HEK293T (cell line): ENCODE measurements around the gene EMX1.

Experiments used
- CTCF ChIA-PET: fragments of 350-600 bp; formaldehyde crosslinking; extraction: SDS; loops from one replicate; lab custom pipeline; 2021; ENCODE audit warnings: antibody characterized with exemption, inconsistent platforms; lab: Yijun Ruan, JAX
- POLR2A ChIA-PET: fragments of 350-600 bp; formaldehyde crosslinking; extraction: SDS; loops from one replicate; lab custom pipeline; 2020; ENCODE audit warnings: antibody characterized with exemption, inconsistent platforms; lab: Yijun Ruan, JAX
- DNase-seq: peaks from one replicate; pipeline ENCODE4 v3.0.0; 2012; ENCODE audit warnings: mixed read lengths; ENCODE audit errors: extremely low spot score
- ARNT ChIP-seq: fragments of 450-650 bp; IDR thresholded peaks from 2 replicates; pipeline ENCODE4 v1.6.1; 2017; ENCODE audit warnings: mild to moderate bottlenecking
- BHLHE40 ChIP-seq: fragments of 450-650 bp; IDR thresholded peaks from 2 replicates; pipeline ENCODE4 v1.6.1; 2016; ENCODE audit warnings: mild to moderate bottlenecking, moderate library complexity, borderline replicate concordance
- CTBP1 ChIP-seq: fragments of 450-650 bp; IDR thresholded peaks from 2 replicates; pipeline ENCODE4 v1.6.1; 2016; ENCODE audit warnings: borderline replicate concordance
- ELF4 ChIP-seq: fragments of 450-650 bp; IDR thresholded peaks from 2 replicates; pipeline ENCODE4 v1.6.1; 2017; ENCODE audit warnings: antibody characterized with exemption
- FOXA1 ChIP-seq: fragments of 450-650 bp; IDR thresholded peaks from 2 replicates; pipeline ENCODE4 v1.6.1; 2016; ENCODE audit warnings: mild to moderate bottlenecking
- FOXK2 ChIP-seq: fragments of 450-650 bp; IDR thresholded peaks from 2 replicates; pipeline ENCODE4 v1.6.1; 2016; ENCODE audit warnings: mild to moderate bottlenecking
- FOXM1 ChIP-seq: fragments of 450-650 bp; IDR thresholded peaks from 2 replicates; pipeline ENCODE4 v1.6.1; 2017; ENCODE audit warnings: mild to moderate bottlenecking, borderline replicate concordance
- HDGF ChIP-seq: fragments of 450-650 bp; IDR thresholded peaks from 2 replicates; pipeline ENCODE4 v1.6.1; 2017; ENCODE audit warnings: antibody characterized with exemption, borderline replicate concordance
- L3MBTL2 ChIP-seq: fragments of 450-650 bp; conservative IDR thresholded peaks from 2 replicates; pipeline ENCODE4 v1.6.1; 2016; ENCODE audit warnings: mild to moderate bottlenecking
- LEF1 ChIP-seq: fragments of 450-650 bp; IDR thresholded peaks from 2 replicates; pipeline ENCODE4 v1.6.1; 2017; ENCODE audit warnings: mild to moderate bottlenecking, borderline replicate concordance
- NFRKB ChIP-seq: fragments of 450-650 bp; IDR thresholded peaks from 2 replicates; pipeline ENCODE4 v1.6.1; 2016; ENCODE audit warnings: mild to moderate bottlenecking, moderate library complexity
- SP1 ChIP-seq: fragments of 450-650 bp; IDR thresholded peaks from 2 replicates; pipeline ENCODE4 v1.6.1; 2017
- SUZ12 ChIP-seq: fragments of 450-650 bp; IDR thresholded peaks from 2 replicates; pipeline ENCODE4 v1.6.1; 2016; ENCODE audit warnings: mild to moderate bottlenecking
- TARDBP ChIP-seq: fragments of 450-650 bp; IDR thresholded peaks from 2 replicates; pipeline ENCODE4 v1.6.1; 2016
- ZNF384 ChIP-seq: fragments of 450-650 bp; IDR thresholded peaks from 2 replicates; pipeline ENCODE4 v1.6.1; 2016
- TF ChIP-seq, protein P1 (sequence below): fragments of 450-650 bp; IDR thresholded peaks from 2 replicates; pipeline ENCODE4 v1.6.1; 2016

EMX1 gene

DNA sequence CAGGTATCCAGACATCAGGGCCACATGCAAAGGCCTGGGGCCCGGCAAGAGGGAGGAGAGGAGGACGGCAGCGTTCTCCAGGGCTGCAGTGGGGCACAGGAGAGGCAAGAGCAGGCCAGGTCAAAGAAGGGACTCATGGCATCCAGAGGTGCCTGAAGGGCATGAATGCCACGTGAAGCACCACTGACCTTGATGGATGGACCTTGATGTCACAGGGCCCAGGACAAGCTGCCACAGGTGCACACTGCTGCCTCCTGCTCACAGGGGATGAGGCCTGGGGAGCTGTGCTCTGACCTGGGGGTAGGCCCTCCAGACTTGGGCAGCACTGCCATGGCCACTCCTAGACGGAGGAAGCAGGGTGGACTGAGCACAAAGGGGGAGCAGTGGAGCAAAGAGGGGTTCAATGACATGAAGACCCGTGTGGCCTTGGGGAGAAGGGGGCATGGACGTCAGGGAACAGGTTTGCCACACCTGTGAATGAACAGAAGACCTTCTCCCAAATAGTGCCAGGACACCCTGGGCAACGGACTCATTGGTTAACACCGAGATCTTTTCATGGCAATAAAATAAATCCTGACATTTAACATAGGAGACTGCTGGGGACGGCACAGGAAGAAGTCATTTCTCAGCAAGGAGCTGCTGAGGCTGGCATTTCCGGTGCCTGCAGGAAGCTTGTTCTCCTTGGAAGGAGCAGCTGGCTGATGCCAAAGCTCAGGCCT is 65.6 kb downstream of the EMX1 start:
- TF ChIP-seq FOXK2 (no peak), CTBP1 (no peak), FOXA1 (no peak), ZNF384 (no peak), BHLHE40 (no peak), L3MBTL2 (no peak), HDGF (no peak), LEF1 (no peak), NFRKB (no peak), FOXM1 (no peak), ELF4 (no peak), ARNT (no peak), SP1 (no peak)
- TF ChIP-seq, protein P1, sequence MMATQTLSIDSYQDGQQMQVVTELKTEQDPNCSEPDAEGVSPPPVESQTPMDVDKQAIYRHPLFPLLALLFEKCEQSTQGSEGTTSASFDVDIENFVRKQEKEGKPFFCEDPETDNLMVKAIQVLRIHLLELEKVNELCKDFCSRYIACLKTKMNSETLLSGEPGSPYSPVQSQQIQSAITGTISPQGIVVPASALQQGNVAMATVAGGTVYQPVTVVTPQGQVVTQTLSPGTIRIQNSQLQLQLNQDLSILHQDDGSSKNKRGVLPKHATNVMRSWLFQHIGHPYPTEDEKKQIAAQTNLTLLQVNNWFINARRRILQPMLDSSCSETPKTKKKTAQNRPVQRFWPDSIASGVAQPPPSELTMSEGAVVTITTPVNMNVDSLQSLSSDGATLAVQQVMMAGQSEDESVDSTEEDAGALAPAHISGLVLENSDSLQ: no peak
- no peak for DNase-seq
- CTCF ChIA-PET: interaction anchor here (0.7 to 1.5 kb wide), 2 partner anchors 9 to 80 kb away, joined by 3 to 6 read pairs; no protein-coding TSS in a partner anchor
- POLR2A ChIA-PET: no interaction called here

DNA sequence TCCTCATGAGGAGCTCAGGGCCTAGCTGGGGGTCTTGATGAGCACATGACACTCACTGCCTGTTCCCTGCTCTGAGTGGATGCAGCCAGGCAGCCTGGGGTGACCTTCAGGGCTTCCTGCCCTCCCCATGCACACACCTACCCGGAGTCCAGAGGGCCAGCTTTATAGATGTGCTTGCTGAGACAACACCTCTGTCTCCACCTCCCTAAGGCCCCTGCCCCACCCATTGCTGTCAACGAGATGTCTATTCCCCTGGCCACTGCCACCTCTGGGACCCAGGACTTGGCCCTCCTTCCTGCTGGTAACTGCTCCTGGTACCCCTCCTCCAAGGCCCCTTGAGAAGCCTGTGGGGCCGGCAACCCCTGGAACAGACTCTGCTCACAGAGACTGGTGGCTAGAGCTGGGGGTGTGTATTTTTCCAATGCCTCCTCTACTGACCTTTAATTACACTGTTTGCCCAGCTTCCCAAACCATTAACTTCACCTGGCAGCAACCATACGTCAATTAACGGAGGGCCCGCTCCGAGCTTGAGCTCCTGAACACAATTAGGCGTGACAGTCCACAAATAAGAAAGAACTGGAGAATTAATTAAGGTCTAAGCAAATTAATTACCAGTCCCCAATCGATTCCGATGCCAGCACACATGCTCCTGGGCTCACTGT is 66.3 kb downstream of the EMX1 start:
- no peak for DNase-seq
- ChIA-PET CTCF (interaction anchor here (0.7 to 1.5 kb wide), 3 partner anchors 10 to 81 kb away, joined by 3 to 6 read pairs (median 3); no protein-coding TSS in a partner anchor), POLR2A (no interaction called here)
- no peak for TF ChIP-seq L3MBTL2
- TF ChIP-seq CTBP1: no peak
- TF ChIP-seq ZNF384: no peak
- TF ChIP-seq SP1: no peak
- no peak for TF ChIP-seq ELF4
- TF ChIP-seq FOXM1: no peak
- TF ChIP-seq HDGF: no peak
- TF ChIP-seq BHLHE40: no peak
- TF ChIP-seq TARDBP: no peak
- no peak for TF ChIP-seq FOXK2
- TF ChIP-seq ARNT: no peak
- TF ChIP-seq NFRKB: no peak
- TF ChIP-seq FOXA1: no peak
- TF ChIP-seq LEF1: no peak
- TF ChIP-seq SUZ12: no peak
- TF ChIP-seq, protein P1: no peak

DNA sequence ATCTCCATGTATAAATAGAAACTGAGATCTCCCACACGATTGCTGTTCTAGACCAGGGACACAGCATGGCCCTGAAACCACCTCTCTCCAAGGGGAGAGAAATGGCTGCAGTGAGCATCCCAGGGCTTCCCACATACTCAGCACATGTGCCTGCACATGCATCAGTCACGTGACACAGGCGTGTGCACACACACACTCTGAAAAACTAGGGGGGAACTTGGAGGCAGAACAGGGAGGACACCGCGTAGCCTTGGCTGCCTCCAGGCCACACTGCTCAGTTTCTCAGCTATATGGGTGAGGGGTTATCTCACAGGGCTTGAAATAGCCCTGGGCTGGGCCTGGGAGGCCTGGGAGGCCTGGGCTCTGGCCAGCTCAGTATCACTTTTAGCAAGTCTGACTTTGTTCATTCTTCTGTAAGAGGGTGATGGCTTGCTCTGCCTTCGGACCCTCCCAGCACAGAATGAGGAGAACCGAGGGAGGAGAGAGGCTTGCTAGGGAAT is 66.9 kb downstream of the EMX1 start:
- CTCF ChIA-PET: interaction anchor here (0.7 to 1.5 kb wide), 2 partner anchors 10 to 20 kb away, joined by 3 to 6 read pairs; no protein-coding TSS in a partner anchor
- POLR2A ChIA-PET: no interaction called here
- no peak for TF ChIP-seq SUZ12
- no peak for TF ChIP-seq FOXK2
- no peak for TF ChIP-seq ZNF384
- TF ChIP-seq L3MBTL2: no peak
- no peak for TF ChIP-seq NFRKB
- TF ChIP-seq ARNT: no peak
- no peak for DNase-seq
